Measurements from ENCODE around the gene PGAM5. TPM values are rescaled to one million over a fixed set of nuclear protein-coding genes. Genes with fewer than 3 reads are reported as not detected.

Gene PGAM5
- total RNA-seq, 3 donors from 2014 or later, result 128 to 170 (median 147) TPM

DNA sequence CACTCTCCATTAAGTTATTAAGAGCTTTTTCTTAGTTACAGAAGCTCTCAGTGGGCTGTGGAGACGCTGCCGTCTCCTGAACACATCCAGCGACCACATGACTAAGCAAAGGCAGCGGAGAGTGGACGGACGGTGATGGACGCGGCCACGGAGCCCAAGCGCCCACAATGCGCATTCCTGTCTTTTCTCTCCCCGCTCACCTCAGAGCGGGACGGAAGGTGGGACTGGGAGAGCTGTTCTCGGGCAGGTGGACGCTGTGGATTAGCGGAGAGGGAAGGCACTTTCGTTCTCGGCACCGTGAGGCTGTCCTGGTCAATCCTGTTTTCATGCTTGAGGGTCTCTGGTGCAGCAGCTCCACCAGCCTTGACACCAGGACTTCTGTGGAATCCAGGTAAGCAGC is 53.6 kb downstream of the PGAM5 start:
- ATAC-seq, result no peak
- no peaks in the 10 kb centered on the region for H3K27me3 Mint-ChIP-seq (ENCODE audit: low read depth)
- no peak for DNase-seq
- H3K9me3 Mint-ChIP-seq, result no peaks in the 10 kb centered on the region
- no peak overlapping the region for H3K4me3 Mint-ChIP-seq
- H3K36me3 Mint-ChIP-seq (ENCODE audit: insufficient read depth), result peaks cover 8% of the 10 kb centered on the region
- peaks cover 34% of the 10 kb centered on the region for H3K4me1 Mint-ChIP-seq (ENCODE audit: low read depth)

DNA sequence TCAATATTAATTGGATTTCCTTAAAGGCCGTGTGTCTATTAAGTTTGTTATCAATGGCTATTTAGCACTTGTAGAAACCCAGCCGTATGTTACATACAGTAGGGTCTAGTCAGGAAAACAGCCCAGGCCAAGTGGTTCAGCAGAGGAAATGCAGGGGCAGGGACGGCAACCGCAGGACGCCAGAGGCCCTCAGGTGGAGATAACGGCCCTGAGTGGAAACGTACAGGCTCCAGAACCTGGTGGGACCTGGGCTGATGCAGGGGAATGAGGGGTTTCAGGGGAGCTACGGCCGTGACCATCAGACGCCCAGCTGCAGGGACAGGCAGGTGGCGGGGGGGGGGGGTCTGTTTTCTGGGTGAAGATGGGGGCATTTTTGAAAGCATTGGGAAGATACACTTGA is 54.7 kb downstream of the PGAM5 start:
- H3K4me3 Mint-ChIP-seq, result no peak overlapping the region
- peaks cover 3% of the 10 kb centered on the region for H3K36me3 Mint-ChIP-seq (ENCODE audit: insufficient read depth)
- DNase-seq (no peak), ATAC-seq (no peak)
- no peaks in the 10 kb centered on the region for H3K9me3 Mint-ChIP-seq
- H3K4me1 Mint-ChIP-seq (ENCODE audit: low read depth), result peaks cover 32% of the 10 kb centered on the region
- H3K27me3 Mint-ChIP-seq (ENCODE audit: low read depth), result no peaks in the 10 kb centered on the region

GRCh38 chr12:132766380-132767085 is 55.9 kb downstream of the PGAM5 start:
- H3K27me3 Mint-ChIP-seq (ENCODE audit: low read depth), result no peaks in the 10 kb centered on the region
- peaks cover 36% of the 10 kb centered on the region for H3K4me1 Mint-ChIP-seq (ENCODE audit: low read depth)
- H3K36me3 Mint-ChIP-seq (ENCODE audit: insufficient read depth), result peaks cover 2% of the 10 kb centered on the region
- DNase-seq, result no peak
- no peak for ATAC-seq
- no peak overlapping the region for H3K4me3 Mint-ChIP-seq
- H3K9me3 Mint-ChIP-seq, result no peaks in the 10 kb centered on the region

- H3K4me1 Mint-ChIP-seq (ENCODE audit: low read depth), result peaks cover 46% of the 10 kb centered on the region
Measured at GRCh38 chr12:132771126-132771838, 60.6 kb downstream of the PGAM5 start.

More at GRCh38 chr12:132771126-132771838, 60.6 kb downstream of the PGAM5 start:
- no peaks in the 10 kb centered on the region for H3K27me3 Mint-ChIP-seq (ENCODE audit: low read depth)
- H3K36me3 Mint-ChIP-seq (ENCODE audit: insufficient read depth), result peaks cover 21% of the 10 kb centered on the region
- ATAC-seq (peak; percentile 64 to 71), DNase-seq (peak; percentile 39)
- H3K4me3 Mint-ChIP-seq, result no peak overlapping the region
- no peaks in the 10 kb centered on the region for H3K9me3 Mint-ChIP-seq

Other genes with a start within 250 kb of the PGAM5 start
- 100 to 1,000 TPM in 2 of 3 donors, 10 to 100 TPM in 1; 95.8 to 112 (median 104) TPM for gene FBRSL1, start 220.7 kb upstream of the PGAM5 start, total RNA-seq
- not detected for gene LRCOL1, start 100.3 kb upstream of the PGAM5 start, total RNA-seq
- gene P2RX2, start 92.1 kb upstream of the PGAM5 start, total RNA-seq, result not detected
- gene POLE, start 23.5 kb upstream of the PGAM5 start, total RNA-seq, result 100 to 1,000 TPM in 2 of 3 donors, 10 to 100 TPM in 1; 98.4 to 110 (median 101) TPM
- gene PXMP2, start 23.3 kb upstream of the PGAM5 start, total RNA-seq, result 10 to 100 TPM in 1 of 3 donors, 1 to 10 TPM in 2; 5.9 to 11.5 (median 7.0) TPM
- 100 to 1,000 TPM in 2 of 3 donors, 10 to 100 TPM in 1; 96.7 to 112 (median 111) TPM for gene ANKLE2, start 51.0 kb downstream of the PGAM5 start, total RNA-seq
- gene GOLGA3, start 118.0 kb downstream of the PGAM5 start, total RNA-seq, result 10 to 100 TPM; 74.6 to 86.9 (median 75.9) TPM
- gene CHFR, start 176.8 kb downstream of the PGAM5 start, total RNA-seq, result 10 to 100 TPM; 52.3 to 54.4 (median 53.5) TPM
- gene ZNF605, start 245.5 kb downstream of the PGAM5 start, total RNA-seq, result 1 to 10 TPM; 3.9 to 5.0 (median 4.9) TPM

Data from activated T-cell treated with anti-CD3 and anti-CD28 coated beads, Interleukin-2, amount 50 U/mL, for 4 hours (primary cell).